NCI-H2227 treated with DMSO at 0.1 percent for 48 hours (cell line): Measurements from ENCODE around the gene CACNB3.
"Not testable (repeated sequence)": the region's sequence is repeated elsewhere in the genome, so short reads cannot be mapped to it uniquely, and the experiment has no call there.

Source experiments
- DNase-seq: peaks from one replicate; lab custom pipeline; 2025; lab: John Stamatoyannopoulos, UW

The CACNB3 gene

GRCh38 chr12:48854932-48855331, 36.6 kb downstream of the CACNB3 start:
- not testable (repeated sequence) for DNase-seq

GRCh38 chr12:48856379-48856778, 38.1 kb downstream of the CACNB3 start:
- DNase-seq, result no peak

- DNase-seq, result no peak
These were observed 39.1 kb downstream of the CACNB3 start for GRCh38 chr12:48857278-48857994.

- no peak for DNase-seq
These were observed 39.7 kb downstream of the CACNB3 start for GRCh38 chr12:48858043-48858442.

- DNase-seq, result no peak
These were observed 41.3 kb downstream of the CACNB3 start for GRCh38 chr12:48859607-48860006.

- DNase-seq, result not testable (repeated sequence)
These were observed 41.9 kb downstream of the CACNB3 start for GRCh38 chr12:48860236-48860635.

GRCh38 chr12:48861111-48861510, 42.8 kb downstream of the CACNB3 start:
- DNase-seq, result no peak

- no peak for DNase-seq
These were observed 44.5 kb downstream of the CACNB3 start for GRCh38 chr12:48862760-48863159.

- DNase-seq, result no peak
These were observed 45.0 kb downstream of the CACNB3 start for GRCh38 chr12:48863291-48863690.

- DNase-seq, result peak; percentile 80
These were observed 47.2 kb downstream of the CACNB3 start, which contains the start of gene RND1 for GRCh38 chr12:48865281-48866051. RND1 (minus strand) TSS chr12:48865870; CDS start chr12:48865767, 103 bp downstream.

GRCh38 chr12:48866052-48866711, 47.9 kb downstream of the CACNB3 start:
- no peak for DNase-seq

GRCh38 chr12:48868451-48868850, 50.2 kb downstream of the CACNB3 start:
- no peak for DNase-seq

- DNase-seq, result no peak
These were observed 50.9 kb downstream of the CACNB3 start for GRCh38 chr12:48869191-48869590.

- DNase-seq, result no peak
These were observed 54.8 kb downstream of the CACNB3 start for GRCh38 chr12:48873096-48873495.

GRCh38 chr12:48873534-48873933, 55.2 kb downstream of the CACNB3 start:
- not testable (repeated sequence) for DNase-seq

GRCh38 chr12:48875944-48876515, 57.7 kb downstream of the CACNB3 start:
- DNase-seq, result no peak
